Activated CD8-positive, alpha-beta memory T cell treated with anti-CD3 and anti-CD28 coated beads, Interleukin-2, amount 10 ng/mL, durations not matched to agents 7 days and 5 days (primary cell): ENCODE results near the gene COPG2. TPM values are rescaled to one million over a fixed set of nuclear protein-coding genes. Genes with fewer than 3 reads are reported as not detected.
"Not testable (repeated sequence)": the region's sequence is repeated elsewhere in the genome, so short reads cannot be mapped to it uniquely, and the experiment has no call there.

Source experiments
- ATAC-seq: fragments of 150-1000 bp; cut with Tn5 transposase; one replicate; pipeline ENCODE4 v1.10.0; 2021; ENCODE audit warnings: moderate library complexity
- CTCF ChIA-PET: fragments of 350-600 bp; sonication (Branson Sonifier 250); formaldehyde crosslinking; loops from one replicate; lab custom pipeline; 2021; ENCODE audit warnings: antibody characterized with exemption; lab: Charles Lee
- DNase-seq: peaks from one replicate; pipeline ENCODE4 v3.0.0-alpha.2; 2020
- H3K27ac Mint-ChIP-seq: one replicate; pipeline ENCODE4 v1.8.0; 2021; ENCODE audit warnings: mild to moderate bottlenecking, mixed read lengths
- H3K27me3 Mint-ChIP-seq: one replicate; pipeline ENCODE4 v1.8.0; 2021; ENCODE audit warnings: mixed read lengths
- H3K36me3 Mint-ChIP-seq: one replicate; pipeline ENCODE4 v1.8.0; 2021; ENCODE audit warnings: mild to moderate bottlenecking, mixed read lengths
- H3K4me1 Mint-ChIP-seq: one replicate; pipeline ENCODE4 v1.8.0; 2021; ENCODE audit warnings: mixed read lengths
- H3K4me3 Mint-ChIP-seq: one replicate; pipeline ENCODE4 v1.8.0; 2021; ENCODE audit warnings: mild to moderate bottlenecking, moderate library complexity, mixed read lengths
- H3K9me3 Mint-ChIP-seq: one replicate; pipeline ENCODE4 v1.8.0; 2022; ENCODE audit warnings: low read depth, mixed read lengths
- total RNA-seq, 2 experiments: library from RNA; stranded (reverse); gene quantifications; one replicate each; pipeline ENCODE4 v1.2.3, GENCODE V29; 2021

COPG2 gene, protein sequence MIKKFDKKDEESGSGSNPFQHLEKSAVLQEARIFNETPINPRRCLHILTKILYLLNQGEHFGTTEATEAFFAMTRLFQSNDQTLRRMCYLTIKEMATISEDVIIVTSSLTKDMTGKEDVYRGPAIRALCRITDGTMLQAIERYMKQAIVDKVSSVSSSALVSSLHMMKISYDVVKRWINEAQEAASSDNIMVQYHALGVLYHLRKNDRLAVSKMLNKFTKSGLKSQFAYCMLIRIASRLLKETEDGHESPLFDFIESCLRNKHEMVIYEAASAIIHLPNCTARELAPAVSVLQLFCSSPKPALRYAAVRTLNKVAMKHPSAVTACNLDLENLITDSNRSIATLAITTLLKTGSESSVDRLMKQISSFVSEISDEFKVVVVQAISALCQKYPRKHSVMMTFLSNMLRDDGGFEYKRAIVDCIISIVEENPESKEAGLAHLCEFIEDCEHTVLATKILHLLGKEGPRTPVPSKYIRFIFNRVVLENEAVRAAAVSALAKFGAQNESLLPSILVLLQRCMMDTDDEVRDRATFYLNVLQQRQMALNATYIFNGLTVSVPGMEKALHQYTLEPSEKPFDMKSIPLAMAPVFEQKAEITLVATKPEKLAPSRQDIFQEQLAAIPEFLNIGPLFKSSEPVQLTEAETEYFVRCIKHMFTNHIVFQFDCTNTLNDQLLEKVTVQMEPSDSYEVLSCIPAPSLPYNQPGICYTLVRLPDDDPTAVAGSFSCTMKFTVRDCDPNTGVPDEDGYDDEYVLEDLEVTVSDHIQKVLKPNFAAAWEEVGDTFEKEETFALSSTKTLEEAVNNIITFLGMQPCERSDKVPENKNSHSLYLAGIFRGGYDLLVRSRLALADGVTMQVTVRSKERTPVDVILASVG
- total RNA-seq = 10 to 100 TPM; 17.6 to 21.1 TPM

DNA sequence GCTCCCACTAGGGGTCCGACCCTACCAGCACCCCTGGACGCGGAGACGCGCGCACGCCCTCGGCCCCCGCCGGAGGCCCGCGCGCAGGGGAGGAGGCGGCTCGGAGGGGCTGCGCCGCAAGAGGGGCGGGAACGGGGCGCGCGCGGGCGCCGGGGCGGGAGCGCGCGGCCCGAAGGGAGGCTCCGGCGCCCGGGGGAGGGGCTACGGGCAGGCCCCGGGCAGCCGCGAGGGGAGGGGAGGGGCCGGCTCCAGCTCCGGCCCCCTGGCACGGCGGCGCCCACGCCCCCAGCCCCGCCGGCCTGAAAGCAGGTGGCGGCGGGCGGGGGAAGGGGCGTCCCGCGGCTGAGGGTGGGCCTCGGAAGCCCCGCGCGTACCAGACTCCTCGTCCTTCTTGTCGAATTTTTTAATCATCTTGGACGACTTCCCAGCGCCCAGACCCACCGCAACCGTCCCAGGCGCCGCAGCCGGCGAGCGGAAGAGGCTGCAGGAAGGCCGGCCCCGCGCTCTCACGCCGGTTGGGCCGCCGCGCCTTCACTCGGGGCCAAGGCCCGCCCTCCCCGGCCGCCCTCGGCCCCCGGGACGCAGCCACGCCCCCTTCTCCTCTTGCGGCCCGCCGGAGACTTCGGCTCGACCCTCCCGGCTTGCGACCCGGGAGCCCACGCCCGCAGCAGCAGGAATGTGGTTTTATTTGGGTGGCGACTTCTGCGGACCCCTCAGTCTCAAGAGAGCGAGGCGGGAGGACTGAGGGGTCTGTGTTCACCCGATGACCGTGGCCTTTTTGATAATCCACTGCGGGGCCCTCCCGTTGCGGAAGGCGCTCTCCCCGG, at the start of gene COPG2:
TSS of gene COPG2 (minus strand) at position 491 of the 827 bp plus-strand sequence. CDS start at position 411, 80 bp downstream.
- DNase-seq (peak; percentile 83), ATAC-seq (peak; percentile 94)
- peak within 1 kb of the TSS; percentile 73 for H3K27ac Mint-ChIP-seq
- CTCF ChIA-PET = interaction anchor here (0.5 to 1.1 kb wide), 4 partner anchors 23 to 582 kb away, joined by 3 read pairs; no protein-coding TSS in a partner anchor
- peaks cover 18% of the 10 kb centered on the region for H3K4me1 Mint-ChIP-seq
- no peaks in the 10 kb centered on the region for H3K9me3 Mint-ChIP-seq
- H3K4me3 Mint-ChIP-seq = peak within 1 kb of the TSS; percentile 84
- peaks cover 12% of the 10 kb centered on the region for H3K27me3 Mint-ChIP-seq
- H3K36me3 Mint-ChIP-seq = peaks cover 10% of the 10 kb centered on the region

GRCh38 chr7:130712416-130712815, 43.9 kb upstream of the COPG2 start:
- H3K27ac Mint-ChIP-seq = no peak overlapping the region
- H3K27me3 Mint-ChIP-seq = peaks cover 15% of the 10 kb centered on the region
- H3K4me3 Mint-ChIP-seq = no peak overlapping the region
- CTCF ChIA-PET = no interaction called here
- ATAC-seq (no peak), DNase-seq (no peak)
- no peaks in the 10 kb centered on the region for H3K9me3 Mint-ChIP-seq
- H3K36me3 Mint-ChIP-seq = no peaks in the 10 kb centered on the region
- no peaks in the 10 kb centered on the region for H3K4me1 Mint-ChIP-seq

DNA sequence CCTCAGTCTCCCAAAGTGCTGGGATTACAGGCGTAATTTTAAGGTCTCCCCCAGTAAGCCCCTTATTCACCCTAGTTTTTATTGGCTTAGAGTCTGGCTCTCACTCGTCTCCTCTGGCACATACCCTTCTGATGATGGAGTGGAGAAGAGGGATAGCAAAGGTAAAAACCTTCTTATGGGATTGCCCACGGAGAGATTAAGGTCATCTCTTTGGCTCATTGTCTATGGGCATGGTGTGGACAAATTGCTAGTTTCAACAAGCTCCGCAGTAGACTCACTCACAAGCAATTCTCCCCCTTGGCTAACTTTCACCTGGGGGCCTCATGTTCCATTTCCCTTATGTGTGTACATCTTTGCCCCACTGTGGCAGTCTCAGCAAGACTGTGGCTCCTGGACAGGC, 40.2 kb upstream of the COPG2 start:
- Mint-ChIP-seq H3K4me1 (no peaks in the 10 kb centered on the region), H3K4me3 (no peak overlapping the region), H3K27ac (no peak overlapping the region), H3K27me3 (peaks cover 31% of the 10 kb centered on the region), H3K36me3 (peaks cover 2% of the 10 kb centered on the region), H3K9me3 (peaks cover 7% of the 10 kb centered on the region)
- CTCF ChIA-PET = no interaction called here
- ATAC-seq (no peak), DNase-seq (no peak)

DNA sequence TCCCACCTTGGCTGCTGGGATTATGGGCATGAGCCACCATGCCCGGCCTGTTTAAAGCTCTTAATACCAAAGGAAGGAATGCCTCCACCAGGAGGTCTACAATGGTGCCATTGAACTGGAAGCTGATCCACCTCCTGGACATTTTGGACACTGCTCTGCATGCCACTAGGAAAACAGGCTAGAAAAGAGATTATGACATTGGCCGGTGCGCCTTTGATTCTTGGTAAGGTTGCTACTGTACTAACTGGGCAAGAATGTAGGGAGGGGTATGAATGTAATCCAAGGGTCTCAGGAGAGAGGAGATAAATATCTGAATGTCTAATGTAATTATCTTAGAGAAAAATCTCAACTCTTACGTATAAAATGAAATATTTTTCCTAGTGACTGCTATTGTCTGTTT, 39.5 kb upstream of the COPG2 start:
- Mint-ChIP-seq H3K9me3 (peaks cover 7% of the 10 kb centered on the region), H3K4me1 (no peaks in the 10 kb centered on the region), H3K4me3 (no peak overlapping the region), H3K27me3 (peaks cover 32% of the 10 kb centered on the region), H3K27ac (no peak overlapping the region), H3K36me3 (peaks cover 2% of the 10 kb centered on the region)
- ATAC-seq (no peak), DNase-seq (no peak)
- CTCF ChIA-PET = no interaction called here

DNA sequence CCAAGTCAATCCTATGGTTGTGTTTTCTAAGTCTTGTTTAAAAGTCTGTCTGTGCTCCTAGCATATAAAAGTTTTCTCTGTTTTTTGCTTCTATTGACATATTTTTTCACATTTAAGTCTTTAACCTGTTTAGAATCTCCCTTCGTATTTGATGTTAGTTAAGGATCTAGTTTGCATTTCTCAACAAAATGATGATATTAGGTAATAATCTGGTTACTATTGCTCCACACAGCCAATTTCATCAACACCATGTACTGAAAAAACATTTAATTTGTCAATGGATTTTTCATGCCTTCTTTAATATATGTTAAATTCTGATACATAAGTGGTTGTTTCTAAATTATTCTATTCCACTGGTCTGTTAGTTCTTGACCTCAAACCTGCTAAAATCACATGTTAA, 35.3 kb upstream of the COPG2 start:
- DNase-seq (no peak), ATAC-seq (no peak)
- Mint-ChIP-seq H3K9me3 (peaks cover 7% of the 10 kb centered on the region), H3K27me3 (peaks cover 40% of the 10 kb centered on the region), H3K27ac (no peak overlapping the region), H3K4me3 (no peak overlapping the region), H3K4me1 (no peaks in the 10 kb centered on the region), H3K36me3 (peaks cover 2% of the 10 kb centered on the region)
- CTCF ChIA-PET = no interaction called here

DNA sequence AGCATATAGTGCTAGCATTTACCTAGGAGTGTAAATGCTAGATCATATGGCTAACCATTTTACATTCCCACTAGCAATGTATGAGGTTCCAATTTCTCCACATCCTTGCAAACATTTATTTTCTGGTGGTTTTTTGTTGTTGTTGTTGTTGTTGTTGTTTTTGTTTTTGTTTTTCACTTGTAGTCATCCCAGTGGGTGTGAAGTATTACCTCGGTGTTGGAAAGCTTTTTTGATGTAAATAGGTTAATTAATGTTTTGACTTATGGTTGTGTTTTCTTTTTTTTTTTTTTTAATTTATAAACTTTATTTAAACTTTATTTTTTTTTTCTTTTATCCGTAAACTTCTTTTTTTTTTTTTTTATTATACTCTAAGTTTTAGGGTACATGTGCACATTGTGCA, 33.1 kb upstream of the COPG2 start:
- H3K9me3 Mint-ChIP-seq = peaks cover 7% of the 10 kb centered on the region
- CTCF ChIA-PET = no interaction called here
- no peak for DNase-seq
- peaks cover 34% of the 10 kb centered on the region for H3K27me3 Mint-ChIP-seq
- H3K4me1 Mint-ChIP-seq = no peaks in the 10 kb centered on the region
- H3K36me3 Mint-ChIP-seq = peaks cover 2% of the 10 kb centered on the region
- no peak overlapping the region for H3K4me3 Mint-ChIP-seq
- H3K27ac Mint-ChIP-seq = no peak overlapping the region
- no peak for ATAC-seq

DNA sequence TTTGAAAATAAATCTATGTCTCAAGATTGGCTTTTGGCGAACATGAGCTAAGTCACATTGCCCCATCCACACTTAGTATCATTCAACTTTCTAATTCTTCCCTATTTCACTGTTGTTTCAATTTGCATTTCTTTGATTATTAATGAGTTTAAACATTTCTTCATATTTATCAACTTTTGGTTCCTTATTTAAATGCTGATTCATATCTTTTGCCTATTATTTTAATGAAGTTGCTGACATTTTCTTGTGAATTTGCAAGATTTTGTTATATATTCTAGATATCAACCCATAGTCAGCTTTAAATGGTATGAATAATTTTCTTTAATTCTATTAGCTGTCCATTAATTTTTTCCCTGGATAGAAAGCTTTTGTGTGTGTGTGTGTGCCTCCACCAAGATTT, 32.2 kb upstream of the COPG2 start:
- Mint-ChIP-seq H3K27me3 (peaks cover 25% of the 10 kb centered on the region), H3K4me3 (no peak overlapping the region), H3K4me1 (no peaks in the 10 kb centered on the region), H3K9me3 (peaks cover 4% of the 10 kb centered on the region), H3K27ac (no peak overlapping the region), H3K36me3 (no peaks in the 10 kb centered on the region)
- CTCF ChIA-PET = no interaction called here
- DNase-seq = no peak
- ATAC-seq = no peak

GRCh38 chr7:130699686-130700085, 31.1 kb upstream of the COPG2 start:
- CTCF ChIA-PET = no interaction called here
- H3K9me3 Mint-ChIP-seq = peaks cover 3% of the 10 kb centered on the region
- H3K27ac Mint-ChIP-seq = no peak overlapping the region
- H3K27me3 Mint-ChIP-seq = peaks cover 24% of the 10 kb centered on the region
- ATAC-seq = no peak
- H3K36me3 Mint-ChIP-seq = no peaks in the 10 kb centered on the region
- no peaks in the 10 kb centered on the region for H3K4me1 Mint-ChIP-seq
- no peak overlapping the region for H3K4me3 Mint-ChIP-seq
- DNase-seq = no peak

- Mint-ChIP-seq H3K4me1 (no peaks in the 10 kb centered on the region), H3K27ac (no peak overlapping the region), H3K36me3 (no peaks in the 10 kb centered on the region), H3K27me3 (peaks cover 18% of the 10 kb centered on the region), H3K9me3 (no peaks in the 10 kb centered on the region), H3K4me3 (no peak overlapping the region)
- DNase-seq (no peak), ATAC-seq (no peak)
- CTCF ChIA-PET = no interaction called here
These were observed 29.3 kb upstream of the COPG2 start for GRCh38 chr7:130697820-130698219.

- Mint-ChIP-seq H3K9me3 (no peaks in the 10 kb centered on the region), H3K4me3 (no peak overlapping the region)
These were observed 27.3 kb upstream of the COPG2 start for GRCh38 chr7:130695840-130696239.

DNA sequence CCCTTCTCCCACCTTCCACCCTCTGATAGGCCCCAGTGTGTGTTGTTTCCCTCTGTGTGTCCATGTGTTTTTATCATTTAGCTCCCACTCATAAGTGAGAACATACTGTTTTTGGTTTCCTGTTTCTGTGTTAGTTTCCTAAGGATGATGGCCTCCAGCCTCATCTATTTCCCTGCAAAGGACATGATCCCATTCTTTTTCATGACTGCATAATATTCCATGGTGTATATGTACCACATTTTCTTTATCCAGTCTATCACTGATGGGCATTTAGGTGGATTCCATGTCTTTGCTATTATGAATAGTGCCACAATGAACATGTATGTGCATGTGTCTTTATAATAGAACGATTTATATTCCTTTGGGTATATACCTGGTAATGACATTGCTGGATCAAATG, 23.8 kb upstream of the COPG2 start:
- H3K4me1 Mint-ChIP-seq, H3K4me3 Mint-ChIP-seq, H3K27ac Mint-ChIP-seq, H3K36me3 Mint-ChIP-seq, DNase-seq, H3K9me3 Mint-ChIP-seq, ATAC-seq, H3K27me3 Mint-ChIP-seq: not testable (repeated sequence)
- CTCF ChIA-PET = interaction anchor here (0.6 kb wide), 1 partner anchor 471 kb away, joined by 3 read pairs; no protein-coding TSS in a partner anchor

More at GRCh38 chr7:130695840-130696239, 27.3 kb upstream of the COPG2 start:
- DNase-seq = no peak
- H3K27ac Mint-ChIP-seq = no peak overlapping the region
- CTCF ChIA-PET = no interaction called here
- no peaks in the 10 kb centered on the region for H3K4me1 Mint-ChIP-seq
- ATAC-seq = no peak
- H3K27me3 Mint-ChIP-seq = peaks cover 13% of the 10 kb centered on the region
- H3K36me3 Mint-ChIP-seq = no peaks in the 10 kb centered on the region

GRCh38 chr7:130689683-130690082, 21.1 kb upstream of the COPG2 start:
- Mint-ChIP-seq H3K4me1 (no peaks in the 10 kb centered on the region), H3K9me3 (peaks cover 7% of the 10 kb centered on the region), H3K4me3 (no peak overlapping the region), H3K27me3 (peaks cover 2% of the 10 kb centered on the region), H3K36me3 (peaks cover 4% of the 10 kb centered on the region), H3K27ac (no peak overlapping the region)
- CTCF ChIA-PET = no interaction called here
- DNase-seq (no peak), ATAC-seq (no peak)

DNA sequence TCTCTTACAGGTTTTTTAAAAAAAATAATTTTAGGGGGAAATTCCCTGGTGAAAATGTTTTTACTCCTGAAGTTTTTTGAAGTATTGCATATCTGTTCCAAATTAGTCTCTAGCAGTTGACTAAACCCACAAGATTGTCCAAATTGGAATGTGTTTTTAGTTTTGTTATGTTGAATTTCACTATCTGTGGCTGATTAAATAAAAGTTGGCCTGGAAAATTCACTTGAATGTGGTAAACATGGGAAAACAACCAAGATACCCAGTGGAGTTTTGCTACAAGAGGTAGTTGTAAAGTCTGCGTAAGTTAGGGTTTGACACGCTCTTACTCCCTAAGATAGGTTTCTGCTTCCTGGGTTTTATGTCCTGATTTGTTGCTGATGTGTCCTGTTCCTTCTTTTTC, 14.5 kb upstream of the COPG2 start:
- no peak for ATAC-seq
- Mint-ChIP-seq H3K4me3 (no peak overlapping the region), H3K9me3 (peaks cover 4% of the 10 kb centered on the region), H3K27me3 (peaks cover 6% of the 10 kb centered on the region), H3K4me1 (no peaks in the 10 kb centered on the region), H3K27ac (no peak overlapping the region), H3K36me3 (peaks cover 1% of the 10 kb centered on the region)
- no peak for DNase-seq
- CTCF ChIA-PET = no interaction called here
